Colonic mucosa (tissue), 4 donors: ENCODE measurements around the gene MAPRE3. TPM values are rescaled to one million over a fixed set of nuclear protein-coding genes. Genes with fewer than 3 reads are reported as not detected.

ENCODE experiments used
- DNase-seq: peaks from one replicate; pipeline ENCODE4 v3.0.0-alpha.2; 2020
- H3K27ac ChIP-seq: fragments of 200-600 bp; one replicate; pipeline ENCODE4 v1.8.0; 2021
- H3K27me3 ChIP-seq: fragments of 200-600 bp; one replicate; pipeline ENCODE4 v1.8.0; 2021
- H3K36me3 ChIP-seq: fragments of 200-600 bp; one replicate; pipeline ENCODE4 v1.8.0; 2021
- H3K4me1 ChIP-seq: fragments of 200-600 bp; one replicate; pipeline ENCODE4 v1.8.0; 2021; ENCODE audit warnings: mild to moderate bottlenecking
- H3K4me3 ChIP-seq: fragments of 200-600 bp; one replicate; pipeline ENCODE4 v1.8.0; 2021
- H3K9ac ChIP-seq, 2 donors: one replicate each; pipeline ENCODE4 v1.7.0; 2013; ENCODE audit warnings: control low read depth in 2 of 2, low read depth in 2 of 2, low read length in 2 of 2
- H3K9me3 ChIP-seq: fragments of 200-600 bp; one replicate; pipeline ENCODE4 v1.8.0; 2021
- intact Hi-C: fragments of 100-400 bp; cut with DNase I; formaldehyde crosslinking; loops from one replicate; pipeline ENCODE4 v1.14.1; 2022
- total RNA-seq, 2 donors: library from RNA; stranded (reverse); fragmentation: NEBNext Ultra II Directional in 1 of 2; extraction: Animal tissue kit (Norgen Biotek cat#: 25700) in 1 of 2; gene quantifications; one replicate each; pipeline ENCODE4 v1.2.1, GENCODE V29; 2021
- TF ChIP-seq, protein P1 (sequence below): fragments of 200-600 bp; IDR thresholded peaks from one replicate; pipeline ENCODE4 v1.8.0; 2022; ENCODE audit warnings: antibody characterized with exemption, mild to moderate bottlenecking
- donor health status: healthy.
- donor health status: DM: no; HTN: no; CAD: no.
- donor health status: DM: no; HTN: no; CAD: no.

The MAPRE3 gene
- total RNA-seq, 2 donors from 2014 or later = 21.6 to 22.0 TPM

DNA sequence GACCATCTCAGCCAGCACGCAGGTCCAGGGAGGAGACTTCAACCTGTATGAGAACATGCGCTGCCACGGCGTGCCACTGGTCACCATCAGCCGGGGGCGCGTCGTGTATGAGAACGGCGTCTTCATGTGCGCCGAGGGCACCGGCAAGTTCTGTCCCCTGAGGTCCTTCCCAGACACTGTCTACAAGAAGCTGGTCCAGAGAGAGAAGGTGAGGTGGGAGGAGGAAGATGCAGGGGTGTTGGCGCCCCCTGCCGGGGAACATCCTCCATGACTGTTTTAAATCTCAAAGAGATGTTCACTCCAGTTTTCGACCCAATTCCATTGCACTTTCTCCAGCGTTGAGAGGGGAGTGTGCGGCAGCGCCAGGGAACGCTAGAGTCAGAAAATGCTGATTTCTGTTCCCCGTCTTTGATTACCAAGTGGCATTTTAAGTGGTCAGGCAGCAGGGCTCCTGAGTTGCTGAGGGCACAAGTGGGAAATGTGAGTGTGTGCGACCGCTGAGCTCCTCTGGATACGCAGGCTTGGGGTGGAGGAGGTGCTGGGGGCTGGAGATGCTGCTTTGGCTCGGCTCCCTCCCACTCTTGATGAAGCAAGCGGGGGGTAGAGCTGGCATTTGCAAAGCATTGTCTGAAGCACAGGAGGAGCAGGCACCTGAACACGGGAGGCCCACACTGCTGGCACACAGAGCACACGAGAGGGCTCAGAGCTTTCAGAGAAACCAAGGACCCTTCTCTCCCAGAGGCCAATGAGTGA lies 27.7 kb upstream of the MAPRE3 start:
- no peaks in the 10 kb centered on the region for H3K36me3 ChIP-seq
- peaks cover 7% of the 10 kb centered on the region for H3K27me3 ChIP-seq
- no peak overlapping the region for H3K4me3 ChIP-seq
- intact Hi-C loops = loop anchor here (2.0 kb wide), 1 partner anchor 96 kb away; no protein-coding TSS in a partner anchor
- DNase-seq = peak; percentile 59
- H3K9ac ChIP-seq = no peak overlapping the region
- no peak overlapping the region for H3K27ac ChIP-seq
- TF ChIP-seq, protein P1, sequence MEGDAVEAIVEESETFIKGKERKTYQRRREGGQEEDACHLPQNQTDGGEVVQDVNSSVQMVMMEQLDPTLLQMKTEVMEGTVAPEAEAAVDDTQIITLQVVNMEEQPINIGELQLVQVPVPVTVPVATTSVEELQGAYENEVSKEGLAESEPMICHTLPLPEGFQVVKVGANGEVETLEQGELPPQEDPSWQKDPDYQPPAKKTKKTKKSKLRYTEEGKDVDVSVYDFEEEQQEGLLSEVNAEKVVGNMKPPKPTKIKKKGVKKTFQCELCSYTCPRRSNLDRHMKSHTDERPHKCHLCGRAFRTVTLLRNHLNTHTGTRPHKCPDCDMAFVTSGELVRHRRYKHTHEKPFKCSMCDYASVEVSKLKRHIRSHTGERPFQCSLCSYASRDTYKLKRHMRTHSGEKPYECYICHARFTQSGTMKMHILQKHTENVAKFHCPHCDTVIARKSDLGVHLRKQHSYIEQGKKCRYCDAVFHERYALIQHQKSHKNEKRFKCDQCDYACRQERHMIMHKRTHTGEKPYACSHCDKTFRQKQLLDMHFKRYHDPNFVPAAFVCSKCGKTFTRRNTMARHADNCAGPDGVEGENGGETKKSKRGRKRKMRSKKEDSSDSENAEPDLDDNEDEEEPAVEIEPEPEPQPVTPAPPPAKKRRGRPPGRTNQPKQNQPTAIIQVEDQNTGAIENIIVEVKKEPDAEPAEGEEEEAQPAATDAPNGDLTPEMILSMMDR = peak; percentile 82
- H3K9me3 ChIP-seq = no peaks in the 10 kb centered on the region
- H3K4me1 ChIP-seq = no peaks in the 10 kb centered on the region

DNA sequence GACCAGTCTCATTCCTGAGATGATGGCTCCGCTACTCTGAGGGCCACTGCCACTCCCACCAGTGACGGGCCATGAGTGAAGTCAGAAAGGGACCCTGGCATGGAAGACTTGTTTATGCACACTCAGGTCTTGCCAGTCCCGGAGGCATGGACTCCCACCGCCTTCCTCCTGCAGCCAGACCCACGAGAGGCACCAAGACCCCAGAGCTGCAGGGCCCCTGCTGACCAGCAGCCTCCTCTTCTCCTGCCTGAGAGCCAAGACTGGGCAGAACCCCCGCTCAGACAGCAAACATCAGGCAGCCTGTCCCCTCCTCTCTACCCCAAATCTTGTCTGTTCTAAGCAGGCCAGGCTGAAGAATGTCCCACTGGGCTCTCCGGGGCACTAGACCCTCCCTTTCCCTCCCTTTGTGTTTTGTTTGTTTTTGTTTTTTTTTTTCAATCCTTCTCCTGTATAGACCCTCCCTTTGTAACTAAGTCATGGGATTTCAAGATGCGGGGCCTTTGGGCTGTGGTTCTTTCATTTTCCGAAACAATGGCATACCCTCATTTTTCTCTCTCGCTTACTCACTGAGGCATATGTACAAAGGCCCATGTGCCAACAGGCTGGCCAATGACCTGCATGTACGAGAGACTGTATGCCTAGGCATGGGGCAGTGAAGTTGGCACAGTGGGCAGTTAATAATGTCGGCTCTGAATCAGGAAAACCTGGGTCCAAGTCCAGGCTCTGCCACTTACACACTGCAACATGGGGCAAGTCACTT lies 24.3 kb upstream of the MAPRE3 start:
- intact Hi-C loops = no loop called here
- Histone ChIP-seq H3K4me3 (no peak overlapping the region), H3K27ac (no peak overlapping the region), H3K27me3 (peaks cover 7% of the 10 kb centered on the region), H3K4me1 (no peaks in the 10 kb centered on the region), H3K9me3 (no peaks in the 10 kb centered on the region), H3K9ac (no peak overlapping the region), H3K36me3 (no peaks in the 10 kb centered on the region)
- no peak for DNase-seq
- TF ChIP-seq, protein P1 = no peak

DNA sequence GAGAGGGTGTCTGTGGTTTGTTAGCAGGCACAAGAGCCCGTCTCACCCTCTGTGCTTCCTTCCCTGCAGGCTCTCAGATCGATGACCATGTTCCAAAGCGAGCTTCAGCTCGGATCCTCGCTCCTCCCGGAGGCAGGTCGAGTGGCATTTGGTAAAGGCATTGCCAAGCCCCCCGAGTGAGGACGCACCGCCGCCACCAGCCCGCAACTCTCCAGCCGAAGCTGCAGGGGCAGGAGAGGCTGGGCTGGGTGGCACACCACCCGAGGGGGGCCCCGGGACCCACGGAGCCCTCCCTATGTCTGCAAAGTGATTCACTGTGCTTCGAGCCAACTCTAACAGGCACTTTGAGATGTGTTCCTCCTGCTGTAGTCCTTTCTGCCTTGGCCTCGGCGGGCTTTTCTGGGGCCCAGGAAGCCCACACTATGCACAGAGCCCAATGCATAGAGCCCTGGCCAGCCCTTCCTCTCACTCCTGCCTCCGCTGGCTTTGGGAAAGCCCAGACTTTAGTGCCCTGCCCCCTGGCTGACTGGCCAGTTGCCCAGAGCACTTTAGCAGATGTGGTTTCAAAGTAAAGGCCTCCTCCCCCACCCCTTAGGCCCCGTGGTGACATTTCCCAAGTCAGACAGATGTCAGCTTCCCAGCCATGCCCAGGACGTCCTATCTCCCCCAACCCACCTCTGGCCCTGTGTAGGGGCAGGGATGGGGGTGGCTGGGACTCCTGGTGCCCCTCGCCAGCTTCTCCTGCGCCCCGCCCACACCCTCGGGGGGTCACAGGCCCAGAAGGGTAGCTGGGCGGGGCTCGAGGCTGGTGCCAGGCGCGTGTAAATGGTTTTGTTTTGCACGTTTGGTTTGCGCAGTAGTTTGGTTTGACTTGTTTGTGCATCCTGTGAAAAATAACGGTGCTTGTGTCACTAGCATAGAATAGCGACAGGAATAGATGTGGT lies 23.3 kb upstream of the MAPRE3 start:
- H3K4me3 ChIP-seq = no peak overlapping the region
- H3K36me3 ChIP-seq = no peaks in the 10 kb centered on the region
- DNase-seq = peak; percentile 36
- peaks cover 7% of the 10 kb centered on the region for H3K27me3 ChIP-seq
- TF ChIP-seq, protein P1 = no peak
- no peak overlapping the region for H3K9ac ChIP-seq
- no peak overlapping the region for H3K27ac ChIP-seq
- intact Hi-C loops = no loop called here
- no peaks in the 10 kb centered on the region for H3K9me3 ChIP-seq
- H3K4me1 ChIP-seq = no peaks in the 10 kb centered on the region

DNA sequence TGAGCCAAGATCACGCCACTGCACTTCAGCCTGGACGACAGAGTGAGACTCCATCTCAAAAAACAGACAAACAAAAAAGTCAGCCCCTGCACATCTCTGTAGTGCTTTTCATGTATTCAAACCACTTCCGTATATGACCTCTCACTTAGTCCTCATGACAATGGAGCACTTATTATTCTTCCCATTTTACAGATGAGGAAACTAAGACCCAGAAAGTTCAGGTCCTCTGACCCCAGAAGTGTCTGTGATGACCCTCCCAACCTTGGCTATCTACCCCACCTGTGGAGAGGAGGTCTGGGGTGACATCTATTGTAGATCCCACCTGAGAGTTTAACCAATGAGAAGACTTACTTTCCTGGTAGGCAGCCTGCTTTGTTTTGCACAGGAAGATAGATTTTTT lies 21.6 kb upstream of the MAPRE3 start:
- TF ChIP-seq, protein P1 = no peak
- H3K27me3 ChIP-seq = no peaks in the 10 kb centered on the region
- intact Hi-C loops = no loop called here
- no peak overlapping the region for H3K9ac ChIP-seq
- no peaks in the 10 kb centered on the region for H3K36me3 ChIP-seq
- no peak overlapping the region for H3K4me3 ChIP-seq
- H3K27ac ChIP-seq = no peak overlapping the region
- DNase-seq = no peak
- no peaks in the 10 kb centered on the region for H3K9me3 ChIP-seq
- no peaks in the 10 kb centered on the region for H3K4me1 ChIP-seq

DNA sequence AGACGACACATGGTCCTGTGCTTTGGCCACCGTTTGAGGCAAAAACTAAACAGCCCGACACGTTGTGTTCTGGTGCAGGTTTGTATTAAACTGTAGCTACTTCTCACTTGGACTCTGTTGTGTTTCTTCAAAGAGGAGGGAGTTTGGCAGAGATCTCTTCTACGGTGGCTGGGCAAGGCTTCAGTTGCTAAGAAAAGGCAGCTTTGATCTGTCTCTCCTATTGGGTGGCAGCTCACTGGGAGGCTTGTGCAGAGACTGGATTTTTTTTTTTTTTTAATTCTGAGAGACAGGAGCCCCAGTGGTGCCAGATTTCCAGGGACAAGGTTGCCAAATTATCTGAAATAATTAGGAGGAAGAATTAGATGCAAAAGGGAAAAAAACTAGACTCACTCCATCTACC lies 20.2 kb upstream of the MAPRE3 start:
- Histone ChIP-seq H3K4me3 (no peak overlapping the region), H3K9ac (no peak overlapping the region), H3K27me3 (no peaks in the 10 kb centered on the region), H3K27ac (no peak overlapping the region), H3K9me3 (no peaks in the 10 kb centered on the region), H3K4me1 (no peaks in the 10 kb centered on the region), H3K36me3 (no peaks in the 10 kb centered on the region)
- intact Hi-C loops = no loop called here
- TF ChIP-seq, protein P1 = no peak
- no peak for DNase-seq
